Nephron (organoid): Measurements from ENCODE around the gene SLC12A7.

Source experiments
- H3K27ac Mint-ChIP-seq, 3 experiments: 2 replicates each; pipeline ENCODE4 v1.8.0; 2020; ENCODE audit warnings: mixed read lengths in 3 of 3, mild to moderate bottlenecking in 2 of 3, moderate library complexity in 1 of 3
- H3K27me3 Mint-ChIP-seq: 2 replicates; pipeline ENCODE4 v1.8.0; 2021; ENCODE audit warnings: low read depth, mild to moderate bottlenecking, moderate library complexity, mixed read lengths
- H3K36me3 Mint-ChIP-seq: 2 replicates; pipeline ENCODE4 v1.8.0; 2020; ENCODE audit warnings: low read depth, mixed read lengths
- H3K4me1 Mint-ChIP-seq: 2 replicates; pipeline ENCODE4 v1.8.0; 2020; ENCODE audit warnings: mixed read lengths
- H3K4me3 Mint-ChIP-seq, 3 experiments: 2 replicates each; pipeline ENCODE4 v1.8.0; 2020; ENCODE audit warnings: mild to moderate bottlenecking in 3 of 3, mixed read lengths in 3 of 3, moderate library complexity in 2 of 3
- H3K9me3 Mint-ChIP-seq: 2 replicates; pipeline ENCODE4 v1.8.0; 2020; ENCODE audit warnings: mixed read lengths
- TF ChIP-seq, protein P1 (sequence below), 3 experiments: fragments of 200-600 bp; sonication (generic); IDR thresholded peaks; one replicate each; pipeline ENCODE4 v1.5.0; 2021; ENCODE audit warnings: antibody characterized with exemption in 3 of 3; ENCODE audit not compliant: unreplicated experiment in 3 of 3

Gene SLC12A7

DNA sequence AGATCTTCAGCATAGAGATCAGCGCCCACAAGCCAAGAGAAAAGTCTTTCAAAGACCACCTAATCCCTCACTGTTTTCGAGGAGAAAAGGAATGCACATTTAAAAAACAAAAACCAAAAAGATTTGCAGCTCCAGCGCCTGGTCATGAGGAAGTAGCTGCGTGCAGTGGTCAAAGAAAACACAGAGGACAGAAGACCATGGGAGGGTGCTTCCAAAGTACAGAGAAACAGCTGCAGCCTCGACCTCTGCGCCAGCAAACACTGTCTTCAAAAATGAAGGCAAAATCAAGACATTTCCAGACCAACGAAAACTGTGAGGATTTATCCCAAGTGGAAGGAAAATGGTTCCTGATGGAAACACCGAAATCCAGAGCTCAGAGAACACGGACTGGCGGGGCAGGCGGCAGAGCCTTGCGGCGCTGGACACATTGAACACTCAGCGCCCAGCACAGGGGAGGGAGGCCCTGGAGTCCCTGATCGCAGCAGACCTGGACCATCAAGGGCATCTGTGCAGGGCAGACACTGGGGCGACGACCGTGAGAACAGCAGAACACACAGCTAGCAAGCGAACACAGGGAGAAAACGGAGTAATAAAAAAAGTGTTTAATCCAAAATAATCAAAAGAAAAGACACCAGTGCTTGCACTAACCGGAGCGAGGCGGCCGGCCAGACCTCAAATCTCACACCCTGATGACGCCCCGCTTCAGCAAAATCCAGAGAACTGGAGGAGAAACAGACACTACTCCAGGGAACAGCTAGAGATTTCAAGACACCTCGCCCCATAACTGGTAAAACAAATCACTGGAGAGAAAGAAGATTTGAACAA lies 12.6 kb upstream of the SLC12A7 start:
- Mint-ChIP-seq H3K36me3 (no peaks in the 10 kb centered on the region), H3K27ac (peak overlapping the region; percentile 23 to 40 (median 26)), H3K27me3 (peaks cover 15% of the 10 kb centered on the region), H3K9me3 (no peaks in the 10 kb centered on the region), H3K4me3 (peak overlapping the region in 2 of 3 experiments; percentile 2 to 40), H3K4me1 (peaks cover 48% of the 10 kb centered on the region)
- TF ChIP-seq, protein P1, sequence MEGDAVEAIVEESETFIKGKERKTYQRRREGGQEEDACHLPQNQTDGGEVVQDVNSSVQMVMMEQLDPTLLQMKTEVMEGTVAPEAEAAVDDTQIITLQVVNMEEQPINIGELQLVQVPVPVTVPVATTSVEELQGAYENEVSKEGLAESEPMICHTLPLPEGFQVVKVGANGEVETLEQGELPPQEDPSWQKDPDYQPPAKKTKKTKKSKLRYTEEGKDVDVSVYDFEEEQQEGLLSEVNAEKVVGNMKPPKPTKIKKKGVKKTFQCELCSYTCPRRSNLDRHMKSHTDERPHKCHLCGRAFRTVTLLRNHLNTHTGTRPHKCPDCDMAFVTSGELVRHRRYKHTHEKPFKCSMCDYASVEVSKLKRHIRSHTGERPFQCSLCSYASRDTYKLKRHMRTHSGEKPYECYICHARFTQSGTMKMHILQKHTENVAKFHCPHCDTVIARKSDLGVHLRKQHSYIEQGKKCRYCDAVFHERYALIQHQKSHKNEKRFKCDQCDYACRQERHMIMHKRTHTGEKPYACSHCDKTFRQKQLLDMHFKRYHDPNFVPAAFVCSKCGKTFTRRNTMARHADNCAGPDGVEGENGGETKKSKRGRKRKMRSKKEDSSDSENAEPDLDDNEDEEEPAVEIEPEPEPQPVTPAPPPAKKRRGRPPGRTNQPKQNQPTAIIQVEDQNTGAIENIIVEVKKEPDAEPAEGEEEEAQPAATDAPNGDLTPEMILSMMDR (IDR thresholded peaks at IDR 0.05; ENCODE audit: unreplicated experiment in 3 of 3), result no peak

- H3K27ac Mint-ChIP-seq, result peak overlapping the region; percentile 14 to 26 (median 23)
- peaks cover 15% of the 10 kb centered on the region for H3K27me3 Mint-ChIP-seq
- no peaks in the 10 kb centered on the region for H3K9me3 Mint-ChIP-seq
- peaks cover 56% of the 10 kb centered on the region for H3K4me1 Mint-ChIP-seq
- peak overlapping the region in 2 of 3 experiments; percentile 2 to 3 for H3K4me3 Mint-ChIP-seq
- TF ChIP-seq, protein P1 (IDR thresholded peaks at IDR 0.05; ENCODE audit: unreplicated experiment in 3 of 3), result no peak
- H3K36me3 Mint-ChIP-seq, result no peaks in the 10 kb centered on the region
Observed at GRCh38 chr5:1123418-1124147, 11.7 kb upstream of the SLC12A7 start.

DNA sequence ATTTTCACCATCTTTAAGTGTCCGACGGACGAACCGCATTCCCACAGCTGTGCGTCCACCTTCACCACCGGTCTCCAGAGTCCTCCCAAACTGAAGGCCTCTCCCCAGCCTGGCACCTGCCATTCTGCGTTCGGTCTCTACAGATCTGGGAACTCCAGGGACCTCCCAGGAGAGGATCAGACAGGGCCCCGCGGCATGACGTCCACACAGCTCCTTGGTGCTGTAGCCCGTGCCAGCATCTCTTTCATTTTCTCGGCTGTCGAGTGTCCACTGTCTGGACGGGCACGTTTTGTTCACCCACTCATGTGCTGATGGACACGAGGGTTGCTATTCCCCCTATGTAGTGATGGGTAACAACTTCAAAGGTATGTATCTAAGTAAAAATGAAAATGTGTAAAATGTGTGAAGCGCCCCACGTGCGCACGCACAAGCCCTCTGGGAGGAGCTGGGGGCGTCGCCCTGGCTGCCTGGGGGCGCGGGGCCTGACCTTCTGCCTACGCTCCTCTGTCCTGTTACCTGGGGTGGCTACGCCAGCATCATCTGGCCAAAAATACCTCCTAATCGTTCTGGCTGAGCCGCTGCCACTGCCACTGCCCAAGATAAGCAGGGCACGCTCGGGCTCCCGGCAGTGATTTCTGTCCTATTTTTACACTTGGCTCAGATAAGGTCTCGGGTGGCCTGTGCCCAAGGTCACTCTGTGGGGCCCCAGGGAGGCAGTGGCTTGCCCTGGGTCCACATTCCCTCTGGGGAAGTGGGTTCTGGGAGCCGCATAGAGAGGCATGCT lies 10.8 kb upstream of the SLC12A7 start:
- no peaks in the 10 kb centered on the region for H3K9me3 Mint-ChIP-seq
- H3K4me3 Mint-ChIP-seq, result no peak overlapping the region
- H3K4me1 Mint-ChIP-seq, result peaks cover 60% of the 10 kb centered on the region
- H3K27ac Mint-ChIP-seq, result no peak overlapping the region
- H3K36me3 Mint-ChIP-seq, result no peaks in the 10 kb centered on the region
- H3K27me3 Mint-ChIP-seq, result peaks cover 10% of the 10 kb centered on the region
- TF ChIP-seq, protein P1 (IDR thresholded peaks at IDR 0.05; ENCODE audit: unreplicated experiment in 3 of 3), result no peak

DNA sequence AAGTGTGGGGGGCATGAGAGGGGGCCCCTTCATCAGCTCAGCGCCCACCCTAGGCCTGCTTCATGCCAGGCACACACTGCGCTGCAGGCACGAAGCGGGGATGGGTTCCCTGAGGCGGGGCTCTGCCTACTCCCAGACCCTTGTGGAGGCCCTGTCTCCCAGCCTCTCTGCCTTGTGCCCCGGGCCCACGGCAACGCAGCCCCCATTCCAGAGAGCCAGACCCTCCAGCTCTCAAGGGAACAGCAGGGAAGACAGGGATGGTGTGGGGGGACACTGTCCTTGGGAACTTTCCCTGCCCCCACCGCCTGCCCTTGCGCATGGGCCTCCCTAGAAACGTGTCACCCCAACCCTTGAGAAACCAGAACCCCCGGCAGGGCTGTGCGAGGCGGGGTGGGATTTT lies 10.0 kb upstream of the SLC12A7 start:
- TF ChIP-seq, protein P1 (IDR thresholded peaks at IDR 0.05; ENCODE audit: unreplicated experiment in 3 of 3), result no peak
- peaks cover 62% of the 10 kb centered on the region for H3K4me1 Mint-ChIP-seq
- no peaks in the 10 kb centered on the region for H3K9me3 Mint-ChIP-seq
- no peaks in the 10 kb centered on the region for H3K36me3 Mint-ChIP-seq
- no peak overlapping the region for H3K4me3 Mint-ChIP-seq
- H3K27ac Mint-ChIP-seq, result no peak overlapping the region
- H3K27me3 Mint-ChIP-seq, result peaks cover 9% of the 10 kb centered on the region

GRCh38 chr5:1121044-1121443 lies 9.2 kb upstream of the SLC12A7 start:
- TF ChIP-seq, protein P1 (IDR thresholded peaks at IDR 0.05; ENCODE audit: unreplicated experiment in 3 of 3), result no peak
- peaks cover 5% of the 10 kb centered on the region for H3K27me3 Mint-ChIP-seq

More at GRCh38 chr5:1121044-1121443, 9.2 kb upstream of the SLC12A7 start:
- no peaks in the 10 kb centered on the region for H3K36me3 Mint-ChIP-seq
- no peaks in the 10 kb centered on the region for H3K9me3 Mint-ChIP-seq
- peak overlapping the region; percentile 11 to 81 (median 19) for H3K27ac Mint-ChIP-seq
- H3K4me1 Mint-ChIP-seq, result peaks cover 63% of the 10 kb centered on the region
- H3K4me3 Mint-ChIP-seq, result peak overlapping the region in 2 of 3 experiments; percentile 63 to 75
